Panc1 (cell line): Measurements from ENCODE around the gene KCNAB1. TPM values are rescaled to one million over a fixed set of nuclear protein-coding genes. Genes with fewer than 3 reads are reported as not detected.

Experiments
- ATAC-seq: fragments of 200-7000 bp; cut with Tn5 transposase; 2 replicates; pipeline ENCODE4 v1.9.1; 2020; ENCODE audit warnings: mild to moderate bottlenecking, moderate library complexity
- BruUV-seq: library from RNA; stranded (reverse); fragments of 400-500 nt; replicated peaks from 2 replicates; lab custom pipeline; 2021; lab: Mats Ljungman, UMichigan
- CTCF ChIA-PET: fragments of 300-600 bp; sonication (Branson Sonifier 250); formaldehyde crosslinking; loops from one replicate; lab custom pipeline; 2022; ENCODE audit warnings: antibody characterized with exemption; lab: Charles Lee
- POLR2A ChIA-PET: fragments of 300-600 bp; sonication (Branson Sonifier 250); formaldehyde crosslinking; loops from one replicate; lab custom pipeline; 2022; ENCODE audit warnings: antibody characterized with exemption; lab: Charles Lee
- DNase-seq: peaks from one replicate; pipeline ENCODE4 v3.0.0-alpha.2; 2010; ENCODE audit warnings: low read depth, low spot score
- H3K27ac ChIP-seq: 2 replicates; pipeline ENCODE4 v1.5.1; 2011; ENCODE audit warnings: mild to moderate bottlenecking, low read length, inconsistent platforms
- H3K27me3 ChIP-seq: fragments of 200-500 bp; sonication (Bioruptor generic); 2 replicates; pipeline ENCODE4 v1.6.0; 2014; ENCODE audit warnings: low read length, inconsistent platforms; ENCODE audit not compliant: control insufficient read depth, insufficient read depth
- H3K36me3 ChIP-seq: fragments of 200-500 bp; sonication (Bioruptor generic); 2 replicates; pipeline ENCODE4 v1.5.1; 2014; ENCODE audit warnings: inconsistent platforms, mild to moderate bottlenecking, low read length, moderate library complexity; ENCODE audit not compliant: control insufficient read depth, insufficient read depth
- H3K4me1 ChIP-seq: 2 replicates; pipeline ENCODE4 v1.5.1; 2011; ENCODE audit warnings: inconsistent platforms, mild to moderate bottlenecking, low read length, moderate library complexity; ENCODE audit not compliant: control insufficient read depth, insufficient read depth
- H3K4me3 ChIP-seq, 2 experiments: 2 replicates each; pipeline ENCODE4 v1.5.1; 2011 to 2012; ENCODE audit warnings: low read depth in 2 of 2, low read length in 2 of 2, mild to moderate bottlenecking in 2 of 2, inconsistent platforms in 1 of 2, moderate library complexity in 1 of 2
- H3K9me3 ChIP-seq: fragments of 200-500 bp; sonication (Bioruptor generic); 2 replicates; pipeline ENCODE4 v1.5.1; 2014; ENCODE audit warnings: low read depth, mild to moderate bottlenecking, inconsistent platforms, low read length, moderate library complexity; ENCODE audit not compliant: control insufficient read depth, insufficient read depth
- CTCF ChIP-seq: fragments of 450-650 bp; IDR thresholded peaks from 2 replicates; pipeline ENCODE4 v1.5.1; 2017; ENCODE audit warnings: mild to moderate bottlenecking
- POLR2AphosphoS5 ChIP-seq: IDR thresholded peaks from 2 replicates; pipeline ENCODE4 v1.6.1; 2012; ENCODE audit warnings: mild to moderate bottlenecking, low read depth, low read length, moderate library complexity
- REST ChIP-seq, 2 experiments: IDR thresholded peaks; 2 replicates each; pipeline ENCODE4 v1.6.1; 2011 to 2012; ENCODE audit warnings: low read depth in 2 of 2, control low read depth in 1 of 2, low read length in 1 of 2, mild to moderate bottlenecking in 1 of 2, moderate library complexity in 1 of 2; ENCODE audit not compliant: insufficient read depth in 1 of 2
- in situ Hi-C: cut with HindIII; loops from 2 replicates; pipeline ENCODE4 v1.10.0; 2016; ENCODE audit warnings: low sequenced_read_pairs, low pct_unique_long_range_greater_than_20kb
- intact Hi-C: fragments of 100-400 bp; cut with micrococcal nuclease; formaldehyde crosslinking; loops from one replicate; pipeline ENCODE4 v1.10.0; 2022; ENCODE audit not compliant: unreplicated experiment
- total RNA-seq: library from RNA; stranded (reverse); gene quantifications from one replicate; pipeline ENCODE4 v1.2.1, GENCODE V29; 2021; ENCODE audit not compliant: unreplicated experiment

KCNAB1 gene
- total RNA-seq, 1 experiment from 2014 or later: not detected

GRCh38 chr3:156381253-156381652 lies 260.9 kb downstream of the KCNAB1 start:
- DNase-seq (no peak), ATAC-seq (no peak)
- Histone ChIP-seq H3K27ac (no peak overlapping the region), H3K4me3 (no peak overlapping the region), H3K36me3 (no peaks in the 10 kb centered on the region), H3K9me3 (no peaks in the 10 kb centered on the region), H3K4me1 (no peaks in the 10 kb centered on the region), H3K27me3 (peaks cover 27% of the 10 kb centered on the region; the same call in 1 of the 2 replicates)
- TF ChIP-seq CTCF (no peak), REST (IDR thresholded peaks at IDR 0.05; ENCODE audit: insufficient read depth in 1 of 2, low read depth in 2 of 2, low read length in 1 of 2) (no peak)
- BruUV-seq: no TSS peak
- POLR2A ChIA-PET: no interaction called here
- in situ Hi-C loops (no loop called here), intact Hi-C loops (no loop called here)
- CTCF ChIA-PET: interaction anchor here (0.6 to 2.7 kb wide), 3 partner anchors 8 to 337 kb away, joined by 3 to 14 read pairs (median 6); no protein-coding TSS in a partner anchor

- Histone ChIP-seq H3K4me3 (no peak overlapping the region), H3K9me3 (no peaks in the 10 kb centered on the region), H3K27ac (no peak overlapping the region), H3K4me1 (no peaks in the 10 kb centered on the region), H3K36me3 (no peaks in the 10 kb centered on the region), H3K27me3 (peaks cover 27% of the 10 kb centered on the region; the same call in 1 of the 2 replicates)
- DNase-seq: peak; percentile 17
- ChIA-PET CTCF (interaction anchor here (0.5 to 2.7 kb wide), 3 partner anchors 19 to 234 kb away, joined by 3 to 14 read pairs (median 3); no protein-coding TSS in a partner anchor), POLR2A (no interaction called here)
- in situ Hi-C loops (no loop called here), intact Hi-C loops (loop anchor here (1.0 kb wide), 1 partner anchor 231 kb away; no protein-coding TSS in a partner anchor)
- no TSS peak for BruUV-seq
- TF ChIP-seq POLR2AphosphoS5 (no peak), CTCF (peak; percentile 82)
- ATAC-seq: peak; percentile 85
Measured at GRCh38 chr3:156382458-156383346, 262.3 kb downstream of the KCNAB1 start.
